Mucosa of stomach (tissue), 1 donor: ENCODE data around the gene NALCN.

Experiments used
- H3K27me3 ChIP-seq: one replicate; pipeline ENCODE4 v1.7.0; 2013; ENCODE audit warnings: mild to moderate bottlenecking, low read length; ENCODE audit not compliant: control insufficient read depth, insufficient read depth
- H3K36me3 ChIP-seq: one replicate; pipeline ENCODE4 v1.7.0; 2013; ENCODE audit warnings: low read length; ENCODE audit not compliant: control insufficient read depth, insufficient read depth
- H3K4me1 ChIP-seq: one replicate; pipeline ENCODE4 v1.7.0; 2013; ENCODE audit warnings: mild to moderate bottlenecking, low read length; ENCODE audit not compliant: control insufficient read depth, insufficient read depth
- H3K4me3 ChIP-seq: one replicate; pipeline ENCODE4 v1.7.0; 2013; ENCODE audit warnings: low read length
- H3K9ac ChIP-seq: one replicate; pipeline ENCODE4 v1.7.0; 2013; ENCODE audit warnings: mild to moderate bottlenecking, low read length, moderate library complexity
- H3K9me3 ChIP-seq: one replicate; pipeline ENCODE4 v1.7.0; 2013; ENCODE audit warnings: mild to moderate bottlenecking, low read length, moderate library complexity; ENCODE audit not compliant: control insufficient read depth
- donor health status: Pancreatic carcinoma.

The NALCN gene

GRCh38 chr13:101019126-101019525 lies 397.2 kb downstream of the NALCN start:
- no peak overlapping the region for H3K4me3 ChIP-seq
- no peaks in the 10 kb centered on the region for H3K4me1 ChIP-seq
- no peak overlapping the region for H3K9ac ChIP-seq
- no peaks in the 10 kb centered on the region for H3K9me3 ChIP-seq
- no peaks in the 10 kb centered on the region for H3K27me3 ChIP-seq
- H3K36me3 ChIP-seq, result no peaks in the 10 kb centered on the region

- H3K9me3 ChIP-seq, result no peaks in the 10 kb centered on the region
- no peak overlapping the region for H3K4me3 ChIP-seq
- no peaks in the 10 kb centered on the region for H3K36me3 ChIP-seq
- H3K9ac ChIP-seq, result no peak overlapping the region
- no peaks in the 10 kb centered on the region for H3K4me1 ChIP-seq
- H3K27me3 ChIP-seq, result no peaks in the 10 kb centered on the region
Measured at GRCh38 chr13:101018720-101019119, 397.6 kb downstream of the NALCN start.

GRCh38 chr13:101017123-101017872 lies 399.0 kb downstream of the NALCN start:
- Histone ChIP-seq H3K4me1 (no peaks in the 10 kb centered on the region), H3K36me3 (no peaks in the 10 kb centered on the region), H3K4me3 (no peak overlapping the region), H3K9me3 (no peaks in the 10 kb centered on the region), H3K27me3 (no peaks in the 10 kb centered on the region), H3K9ac (no peak overlapping the region)

- H3K9me3 ChIP-seq, result no peaks in the 10 kb centered on the region
- H3K9ac ChIP-seq, result no peak overlapping the region
- H3K27me3 ChIP-seq, result no peaks in the 10 kb centered on the region
- no peaks in the 10 kb centered on the region for H3K36me3 ChIP-seq
- H3K4me3 ChIP-seq, result no peak overlapping the region
- no peaks in the 10 kb centered on the region for H3K4me1 ChIP-seq
Measured at GRCh38 chr13:101016475-101016874, 399.8 kb downstream of the NALCN start.

GRCh38 chr13:101013245-101013644 lies 403.1 kb downstream of the NALCN start:
- Histone ChIP-seq H3K9me3 (no peaks in the 10 kb centered on the region), H3K36me3 (no peaks in the 10 kb centered on the region), H3K4me3 (no peak overlapping the region), H3K9ac (no peak overlapping the region), H3K27me3 (no peaks in the 10 kb centered on the region), H3K4me1 (no peaks in the 10 kb centered on the region)

GRCh38 chr13:101010100-101010499 lies 406.2 kb downstream of the NALCN start:
- no peaks in the 10 kb centered on the region for H3K9me3 ChIP-seq
- no peak overlapping the region for H3K4me3 ChIP-seq
- no peak overlapping the region for H3K9ac ChIP-seq
- no peaks in the 10 kb centered on the region for H3K4me1 ChIP-seq
- no peaks in the 10 kb centered on the region for H3K36me3 ChIP-seq
- H3K27me3 ChIP-seq, result no peaks in the 10 kb centered on the region

GRCh38 chr13:101007245-101007644 lies 409.1 kb downstream of the NALCN start:
- Histone ChIP-seq H3K4me3 (no peak overlapping the region), H3K9ac (no peak overlapping the region), H3K27me3 (no peaks in the 10 kb centered on the region), H3K4me1 (no peaks in the 10 kb centered on the region), H3K36me3 (no peaks in the 10 kb centered on the region), H3K9me3 (no peaks in the 10 kb centered on the region)
